ENCODE results near the gene THSD4. TPM values are rescaled to one million over a fixed set of nuclear protein-coding genes. Genes with fewer than 3 reads are reported as not detected.

The THSD4 gene
- polyA plus RNA-seq, 1 donor from 2014 or later = 0.46 TPM

- H3K4me2 ChIP-seq (ENCODE audit: low read length) = no peak overlapping the region
- H3K27me3 ChIP-seq (ENCODE audit: insufficient read depth, low read depth, low read length) = no peaks in the 10 kb centered on the region
- no peaks in the 10 kb centered on the region for H3K79me2 ChIP-seq (replicated peaks; ENCODE audit: insufficient read depth, low read length)
- H3K9me3 ChIP-seq (ENCODE audit: low read length) = no peaks in the 10 kb centered on the region
- no peak overlapping the region for H3K9ac ChIP-seq (ENCODE audit: low read length)
- no peak overlapping the region for H3K4me3 ChIP-seq (ENCODE audit: low read length)
- H3F3A ChIP-seq (ENCODE audit: insufficient read depth, low read length, poor library complexity, severe bottlenecking) = no peaks in the 10 kb centered on the region
- H3K36me3 ChIP-seq (ENCODE audit: insufficient read depth, low read length) = no peaks in the 10 kb centered on the region
- TF ChIP-seq CTCF (IDR thresholded peaks at IDR 0.05; ENCODE audit: poor library complexity, severe bottlenecking) (no peak), RAD21 (conservative IDR thresholded peaks at IDR 0.05) (no peak), MXI1 (conservative IDR thresholded peaks at IDR 0.05; ENCODE audit: poor library complexity, severe bottlenecking) (no peak), SMC3 (conservative IDR thresholded peaks at IDR 0.05; ENCODE audit: poor library complexity) (no peak), POLR2AphosphoS5 (IDR thresholded peaks at IDR 0.05) (no peak), EP300 (conservative IDR thresholded peaks at IDR 0.05; ENCODE audit: poor library complexity, severe bottlenecking) (no peak), EZH2 (IDR thresholded peaks at IDR 0.05; ENCODE audit: borderline replicate concordance, insufficient read depth, low read length, poor library complexity, severe bottlenecking) (no peak), TAF1 (IDR thresholded peaks at IDR 0.05; ENCODE audit: low read depth) (no peak)
- TF ChIP-seq, protein P1, sequence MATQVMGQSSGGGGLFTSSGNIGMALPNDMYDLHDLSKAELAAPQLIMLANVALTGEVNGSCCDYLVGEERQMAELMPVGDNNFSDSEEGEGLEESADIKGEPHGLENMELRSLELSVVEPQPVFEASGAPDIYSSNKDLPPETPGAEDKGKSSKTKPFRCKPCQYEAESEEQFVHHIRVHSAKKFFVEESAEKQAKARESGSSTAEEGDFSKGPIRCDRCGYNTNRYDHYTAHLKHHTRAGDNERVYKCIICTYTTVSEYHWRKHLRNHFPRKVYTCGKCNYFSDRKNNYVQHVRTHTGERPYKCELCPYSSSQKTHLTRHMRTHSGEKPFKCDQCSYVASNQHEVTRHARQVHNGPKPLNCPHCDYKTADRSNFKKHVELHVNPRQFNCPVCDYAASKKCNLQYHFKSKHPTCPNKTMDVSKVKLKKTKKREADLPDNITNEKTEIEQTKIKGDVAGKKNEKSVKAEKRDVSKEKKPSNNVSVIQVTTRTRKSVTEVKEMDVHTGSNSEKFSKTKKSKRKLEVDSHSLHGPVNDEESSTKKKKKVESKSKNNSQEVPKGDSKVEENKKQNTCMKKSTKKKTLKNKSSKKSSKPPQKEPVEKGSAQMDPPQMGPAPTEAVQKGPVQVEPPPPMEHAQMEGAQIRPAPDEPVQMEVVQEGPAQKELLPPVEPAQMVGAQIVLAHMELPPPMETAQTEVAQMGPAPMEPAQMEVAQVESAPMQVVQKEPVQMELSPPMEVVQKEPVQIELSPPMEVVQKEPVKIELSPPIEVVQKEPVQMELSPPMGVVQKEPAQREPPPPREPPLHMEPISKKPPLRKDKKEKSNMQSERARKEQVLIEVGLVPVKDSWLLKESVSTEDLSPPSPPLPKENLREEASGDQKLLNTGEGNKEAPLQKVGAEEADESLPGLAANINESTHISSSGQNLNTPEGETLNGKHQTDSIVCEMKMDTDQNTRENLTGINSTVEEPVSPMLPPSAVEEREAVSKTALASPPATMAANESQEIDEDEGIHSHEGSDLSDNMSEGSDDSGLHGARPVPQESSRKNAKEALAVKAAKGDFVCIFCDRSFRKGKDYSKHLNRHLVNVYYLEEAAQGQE (IDR thresholded peaks at IDR 0.05; ENCODE audit: borderline replicate concordance) = no peak
- H2AFZ ChIP-seq (ENCODE audit: low read depth, low read length) = no peak overlapping the region
- no peak overlapping the region for H3K27ac ChIP-seq (ENCODE audit: low read length)
- no peaks in the 10 kb centered on the region for H3K9me2 ChIP-seq (ENCODE audit: insufficient read depth, low read length)
- H4K20me1 ChIP-seq (ENCODE audit: insufficient read depth) = no peaks in the 10 kb centered on the region
Measured at GRCh38 chr15:71167445-71168165, 52.3 kb downstream of the THSD4 start.

GRCh38 chr15:71168166-71168834, 53.0 kb downstream of the THSD4 start:
- Histone ChIP-seq H3K4me3 (ENCODE audit: low read length) (no peak overlapping the region), H3F3A (ENCODE audit: insufficient read depth, low read length, poor library complexity, severe bottlenecking) (no peaks in the 10 kb centered on the region), H3K4me2 (ENCODE audit: low read length) (no peak overlapping the region), H3K9ac (ENCODE audit: low read length) (no peak overlapping the region), H3K79me2 (replicated peaks; ENCODE audit: insufficient read depth, low read length) (no peaks in the 10 kb centered on the region), H4K20me1 (ENCODE audit: insufficient read depth) (no peaks in the 10 kb centered on the region), H3K9me2 (ENCODE audit: insufficient read depth, low read length) (no peaks in the 10 kb centered on the region), H3K27ac (ENCODE audit: low read length) (no peak overlapping the region), H3K36me3 (ENCODE audit: insufficient read depth, low read length) (no peaks in the 10 kb centered on the region), H3K27me3 (ENCODE audit: insufficient read depth, low read depth, low read length) (no peaks in the 10 kb centered on the region), H3K9me3 (ENCODE audit: low read length) (peaks cover 5% of the 10 kb centered on the region), H2AFZ (ENCODE audit: low read depth, low read length) (no peak overlapping the region)
- TF ChIP-seq SMC3 (conservative IDR thresholded peaks at IDR 0.05; ENCODE audit: poor library complexity) = no peak
- TF ChIP-seq POLR2AphosphoS5 (IDR thresholded peaks at IDR 0.05) = no peak
- TF ChIP-seq RAD21 (conservative IDR thresholded peaks at IDR 0.05) = no peak
- TF ChIP-seq CTCF (IDR thresholded peaks at IDR 0.05; ENCODE audit: poor library complexity, severe bottlenecking) = no peak
- no peak for TF ChIP-seq TAF1 (IDR thresholded peaks at IDR 0.05; ENCODE audit: low read depth)
- TF ChIP-seq, protein P1 (IDR thresholded peaks at IDR 0.05; ENCODE audit: borderline replicate concordance) = no peak
- no peak for TF ChIP-seq EZH2 (IDR thresholded peaks at IDR 0.05; ENCODE audit: borderline replicate concordance, insufficient read depth, low read length, poor library complexity, severe bottlenecking)
- no peak for TF ChIP-seq EP300 (conservative IDR thresholded peaks at IDR 0.05; ENCODE audit: poor library complexity, severe bottlenecking)
- TF ChIP-seq MXI1 (conservative IDR thresholded peaks at IDR 0.05; ENCODE audit: poor library complexity, severe bottlenecking) = no peak

All from neural cell (in vitro differentiated cells).